Midbrain (tissue), 1 donor: ENCODE results near the gene BRF1.
"Not testable (repeated sequence)": the region's sequence is repeated elsewhere in the genome, so short reads cannot be mapped to it uniquely, and the experiment has no call there.

Source experiments
- DNase-seq: peaks from one replicate; lab custom pipeline; 2025; lab: John Stamatoyannopoulos, UW

The BRF1 gene

GRCh38 chr14:105288936-105289335 lies 11.9 kb downstream of the BRF1 start:
- not testable (repeated sequence) for DNase-seq

GRCh38 chr14:105287249-105288102 lies 13.3 kb downstream of the BRF1 start:
- DNase-seq: no peak

- no peak for DNase-seq
Observed at GRCh38 chr14:105286759-105287144, 14.0 kb downstream of the BRF1 start.

GRCh38 chr14:105285174-105285573 lies 15.6 kb downstream of the BRF1 start:
- DNase-seq: no peak

- DNase-seq: peak; percentile 4
Observed at GRCh38 chr14:105283899-105284298, 16.9 kb downstream of the BRF1 start.

- no peak for DNase-seq
Observed at GRCh38 chr14:105283028-105283427, 17.8 kb downstream of the BRF1 start.

GRCh38 chr14:105282098-105282725 lies 18.6 kb downstream of the BRF1 start:
- no peak for DNase-seq

- peak; percentile 61 for DNase-seq
Observed at GRCh38 chr14:105281371-105282097, 19.3 kb downstream of the BRF1 start.

- no peak for DNase-seq
Observed at GRCh38 chr14:105280525-105280924, 20.3 kb downstream of the BRF1 start.

GRCh38 chr14:105279642-105280361 lies 21.0 kb downstream of the BRF1 start:
- DNase-seq: no peak

GRCh38 chr14:105277448-105277847 lies 23.4 kb downstream of the BRF1 start:
- not testable (repeated sequence) for DNase-seq

- no peak for DNase-seq
Observed at GRCh38 chr14:105275267-105275946, 25.4 kb downstream of the BRF1 start.

GRCh38 chr14:105274637-105275036 lies 26.2 kb downstream of the BRF1 start:
- no peak for DNase-seq

GRCh38 chr14:105273062-105273461 lies 27.7 kb downstream of the BRF1 start:
- DNase-seq: no peak

GRCh38 chr14:105272623-105273022 lies 28.2 kb downstream of the BRF1 start:
- DNase-seq: no peak

GRCh38 chr14:105271224-105271890 lies 29.4 kb downstream of the BRF1 start:
- no peak for DNase-seq

- DNase-seq: no peak
Observed at GRCh38 chr14:105269405-105269804, 31.4 kb downstream of the BRF1 start.

- no peak for DNase-seq
Observed at GRCh38 chr14:105268736-105269354, 32.0 kb downstream of the BRF1 start.

GRCh38 chr14:105267820-105268548 lies 32.8 kb downstream of the BRF1 start:
- DNase-seq: no peak

- no peak for DNase-seq
Observed at GRCh38 chr14:105261781-105262180, 39.0 kb downstream of the BRF1 start.
